ENCODE data around the gene POMC. TPM values are rescaled to one million over a fixed set of nuclear protein-coding genes. Genes with fewer than 3 reads are reported as not detected.
"Not testable (repeated sequence)": the region's sequence is repeated elsewhere in the genome, so short reads cannot be mapped to it uniquely, and the experiment has no call there.

POMC gene
- total RNA-seq, 2 experiments from 2014 or later: 6.1 to 6.4 TPM

DNA sequence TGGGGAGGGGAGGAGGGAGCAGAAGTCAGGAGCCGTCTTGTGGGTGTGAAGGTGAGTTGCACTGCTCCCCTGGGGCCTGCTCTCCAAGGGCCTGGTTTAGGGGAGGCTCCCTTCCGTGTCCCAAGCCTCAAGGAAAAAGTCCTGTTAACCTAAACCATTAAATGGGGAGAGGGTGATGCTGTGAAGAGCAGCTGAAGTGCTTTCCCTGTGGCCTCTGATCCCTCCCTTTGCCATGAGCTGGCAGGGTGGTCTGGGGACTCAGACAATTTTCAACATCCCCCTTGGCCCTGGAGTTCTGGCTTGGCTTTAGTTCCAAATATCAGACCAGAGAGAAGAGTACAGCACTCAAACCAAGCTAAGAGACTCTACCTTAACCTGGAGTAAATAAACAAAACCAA, 692 bp upstream of the POMC start:
- H3K36me3 Mint-ChIP-seq: no peaks in the 10 kb centered on the region
- POLR2A ChIA-PET: no interaction called here
- ATAC-seq (ENCODE audit: low read depth): no peak
- H3K4me1 Mint-ChIP-seq: peaks cover 22% of the 10 kb centered on the region
- peaks cover 63% of the 10 kb centered on the region for H3K27me3 Mint-ChIP-seq
- peak overlapping the region; percentile 61 for H3K4me3 Mint-ChIP-seq
- H3K27ac Mint-ChIP-seq: no peak overlapping the region
- no peaks in the 10 kb centered on the region for H3K9me3 Mint-ChIP-seq
- no peak for DNase-seq

DNA sequence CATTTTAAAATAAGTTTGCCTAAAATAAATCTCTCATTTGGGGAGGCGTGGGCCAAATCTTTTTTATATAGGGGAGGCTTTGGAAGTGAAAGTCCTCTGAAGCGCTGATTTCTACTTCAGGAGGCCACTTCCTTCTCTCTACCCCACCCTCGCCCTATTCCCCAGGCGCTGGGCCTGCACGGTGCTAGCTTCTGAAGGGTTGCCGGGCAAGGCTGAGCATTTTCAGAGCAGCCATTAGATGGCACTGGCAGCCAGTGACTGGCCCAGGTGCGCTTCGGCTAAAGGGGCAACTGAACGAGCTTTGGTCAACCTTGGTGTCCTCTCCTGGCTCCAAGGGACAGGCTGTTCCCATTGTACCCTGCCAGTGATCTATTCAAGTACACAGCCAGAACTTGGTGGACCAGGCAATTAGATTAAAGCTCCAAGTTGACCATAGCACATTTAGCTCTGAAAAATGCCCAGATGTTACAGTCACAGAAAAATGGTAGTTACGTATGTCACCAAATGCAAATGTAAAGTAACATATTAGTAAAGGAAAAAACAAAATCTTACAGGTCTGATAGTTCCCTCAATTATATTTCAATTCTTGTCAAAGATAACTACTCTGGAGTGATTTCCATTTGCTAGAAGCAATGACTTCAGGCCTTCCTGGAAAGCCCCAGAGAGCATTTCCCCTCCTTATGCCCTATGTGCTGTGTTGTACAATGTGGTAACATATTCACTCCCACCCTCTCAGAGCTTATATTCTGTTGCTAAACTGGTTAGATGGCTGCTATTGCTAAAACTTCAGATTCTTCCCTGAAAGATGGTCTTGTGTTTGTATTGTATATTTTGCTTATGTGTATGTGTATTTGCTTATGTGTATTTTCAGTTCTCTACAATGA, 2.1 kb downstream of the POMC start:
- Mint-ChIP-seq H3K9me3 (no peaks in the 10 kb centered on the region), H3K4me3 (peak overlapping the region; percentile 31), H3K27ac (peak overlapping the region; percentile 34), H3K27me3 (peaks cover 41% of the 10 kb centered on the region), H3K4me1 (peaks cover 20% of the 10 kb centered on the region), H3K36me3 (no peaks in the 10 kb centered on the region)
- POLR2A ChIA-PET: interaction anchor here (0.7 to 1.1 kb wide), 3 partner anchors 28 to 111 kb away, joined by 3 to 4 read pairs (median 3); no protein-coding TSS in a partner anchor
- DNase-seq (peak; percentile 59), ATAC-seq (ENCODE audit: low read depth) (peak; percentile 68)

DNA sequence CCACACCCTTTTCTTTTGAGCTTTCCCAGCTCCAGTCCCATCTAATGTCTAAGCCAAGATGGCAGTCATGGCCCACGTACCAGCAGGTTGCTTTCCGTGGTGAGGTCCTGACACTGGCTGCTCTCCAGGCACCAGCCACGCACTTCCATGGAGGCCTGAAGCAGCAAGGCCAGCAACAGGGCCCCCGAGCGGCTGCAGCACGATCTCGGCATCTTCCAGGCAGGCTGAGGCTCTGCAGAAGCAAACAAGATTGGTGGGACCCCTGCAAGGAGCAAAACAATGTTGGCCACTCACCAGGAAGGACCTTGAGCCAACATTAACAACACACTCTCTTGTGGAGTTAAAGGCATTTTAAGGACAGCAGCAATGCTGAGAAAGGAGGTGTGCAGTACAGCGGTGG, 3.8 kb downstream of the POMC start:
- Mint-ChIP-seq H3K27ac (no peak overlapping the region), H3K4me1 (peaks cover 28% of the 10 kb centered on the region), H3K36me3 (no peaks in the 10 kb centered on the region), H3K9me3 (no peaks in the 10 kb centered on the region), H3K27me3 (peaks cover 28% of the 10 kb centered on the region), H3K4me3 (no peak overlapping the region)
- POLR2A ChIA-PET: no interaction called here
- ATAC-seq (ENCODE audit: low read depth): no peak
- DNase-seq: no peak

DNA sequence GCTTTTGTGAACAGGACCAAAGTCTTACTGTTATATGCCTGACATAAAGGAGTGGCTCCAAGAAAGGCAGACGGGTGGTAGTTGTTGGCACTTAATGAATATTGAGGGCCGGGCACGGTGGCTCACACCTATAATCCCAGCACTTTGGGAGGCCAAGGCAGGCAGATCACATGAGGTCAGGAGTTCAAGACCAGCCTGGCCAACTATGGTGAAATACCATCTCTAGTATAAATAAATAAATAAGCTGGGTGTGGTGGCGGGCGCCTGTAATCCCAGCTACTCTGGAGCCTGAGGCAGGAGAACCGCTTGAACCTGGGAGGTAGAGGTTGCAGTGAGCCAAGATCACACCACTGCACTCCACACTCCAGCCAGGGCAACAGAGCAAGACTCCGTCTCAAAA, 6.3 kb downstream of the POMC start:
- H3K4me1 Mint-ChIP-seq: peaks cover 25% of the 10 kb centered on the region
- DNase-seq; H3K9me3 Mint-ChIP-seq; ATAC-seq (ENCODE audit: low read depth); H3K36me3 Mint-ChIP-seq; H3K27me3 Mint-ChIP-seq: not testable (repeated sequence)
- H3K4me3 Mint-ChIP-seq: peak overlapping the region; percentile 47
- POLR2A ChIA-PET: interaction anchor here (0.6 kb wide), 1 partner anchor 47 kb away, joined by 3 read pairs; no protein-coding TSS in a partner anchor
- H3K27ac Mint-ChIP-seq: peak overlapping the region; percentile 87

DNA sequence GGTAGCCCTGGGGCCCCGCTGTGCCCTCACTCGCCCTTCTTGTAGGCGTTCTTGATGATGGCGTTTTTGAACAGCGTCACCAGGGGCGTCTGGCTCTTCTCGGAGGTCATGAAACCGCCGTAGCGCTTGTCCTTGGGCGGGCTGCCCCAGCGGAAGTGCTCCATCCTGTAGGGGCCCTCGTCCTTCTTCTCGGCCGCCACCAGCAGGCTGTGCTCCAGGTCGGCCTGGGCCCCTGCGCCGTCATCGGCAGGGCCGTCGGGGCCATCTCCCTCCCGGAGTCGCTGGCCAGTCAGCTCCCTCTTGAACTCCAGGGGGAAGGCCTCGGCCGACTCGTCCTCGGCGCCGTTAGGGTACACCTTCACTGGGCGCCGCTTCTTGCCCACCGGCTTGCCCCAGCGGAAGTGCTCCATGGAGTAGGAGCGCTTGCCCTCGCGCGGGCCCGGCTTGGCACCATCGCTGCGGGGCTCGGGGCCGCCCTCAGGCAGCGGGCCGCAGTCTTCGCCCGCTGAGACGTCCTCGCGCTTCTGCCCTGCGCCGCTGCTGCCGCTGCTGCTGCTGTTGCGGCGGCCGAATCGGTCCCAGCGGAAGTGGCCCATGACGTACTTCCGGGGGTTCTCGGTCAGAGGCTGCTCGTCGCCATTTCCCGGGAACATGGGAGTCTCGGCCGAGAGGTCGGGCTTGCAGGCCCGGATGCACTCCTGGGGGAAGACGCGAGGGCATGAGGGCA, 7.2 kb downstream of the POMC start:
- Mint-ChIP-seq H3K9me3 (no peaks in the 10 kb centered on the region), H3K4me1 (peaks cover 20% of the 10 kb centered on the region), H3K27me3 (no peaks in the 10 kb centered on the region), H3K4me3 (peak overlapping the region; percentile 78), H3K27ac (peak overlapping the region; percentile 87), H3K36me3 (no peaks in the 10 kb centered on the region)
- ATAC-seq (ENCODE audit: low read depth) (peak; percentile 67), DNase-seq (peak; percentile 82)
- POLR2A ChIA-PET: no interaction called here

DNA sequence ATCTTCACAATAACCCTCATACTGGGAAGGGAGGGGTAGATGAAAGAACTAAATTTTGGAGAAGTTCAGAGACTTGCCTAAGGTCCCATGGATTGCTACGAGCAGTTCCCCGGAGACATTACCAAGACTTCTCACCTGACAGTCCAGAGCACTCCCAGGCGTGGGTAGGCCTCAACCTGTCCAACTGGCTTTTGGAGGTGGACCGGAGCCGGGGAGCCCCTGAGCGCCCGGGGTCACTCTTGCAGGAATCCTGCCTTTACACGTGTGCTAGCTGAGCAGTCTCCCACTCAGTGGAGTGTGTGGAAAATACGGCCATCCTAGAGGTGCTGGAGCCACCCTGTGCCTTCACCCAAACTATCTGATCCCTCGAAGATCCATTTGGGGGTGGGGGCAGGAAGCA, 8.0 kb downstream of the POMC start:
- POLR2A ChIA-PET: no interaction called here
- ATAC-seq (ENCODE audit: low read depth): no peak
- no peaks in the 10 kb centered on the region for H3K36me3 Mint-ChIP-seq
- H3K27ac Mint-ChIP-seq: peak overlapping the region; percentile 87
- H3K27me3 Mint-ChIP-seq: no peaks in the 10 kb centered on the region
- H3K4me1 Mint-ChIP-seq: peaks cover 11% of the 10 kb centered on the region
- no peaks in the 10 kb centered on the region for H3K9me3 Mint-ChIP-seq
- H3K4me3 Mint-ChIP-seq: peak overlapping the region; percentile 78
- no peak for DNase-seq

DNA sequence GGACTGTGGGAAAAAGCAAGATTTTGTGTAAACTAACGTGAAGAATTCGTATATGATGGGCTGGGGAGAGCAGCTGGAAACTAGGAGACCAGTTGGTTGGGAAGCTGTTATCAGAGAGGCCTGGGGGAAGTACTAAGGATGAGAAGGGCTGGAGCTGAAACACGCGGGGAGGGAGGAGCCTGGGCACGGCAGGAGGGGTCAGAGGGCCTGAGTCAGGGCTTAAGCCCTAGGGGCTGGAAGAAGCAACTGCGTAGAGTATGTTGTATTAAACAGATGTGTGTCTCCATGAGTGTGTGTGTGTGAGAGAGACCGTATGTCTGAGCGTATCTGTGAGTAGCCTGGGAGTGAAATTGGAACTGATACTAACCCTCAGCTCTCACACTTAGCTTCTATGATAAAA, 8.4 kb downstream of the POMC start:
- ATAC-seq (ENCODE audit: low read depth) (no peak), DNase-seq (no peak)
- Mint-ChIP-seq H3K9me3 (no peaks in the 10 kb centered on the region), H3K27ac (peak overlapping the region; percentile 78), H3K36me3 (no peaks in the 10 kb centered on the region), H3K4me3 (peak overlapping the region; percentile 78), H3K27me3 (no peaks in the 10 kb centered on the region), H3K4me1 (peaks cover 10% of the 10 kb centered on the region)
- POLR2A ChIA-PET: no interaction called here

DNA sequence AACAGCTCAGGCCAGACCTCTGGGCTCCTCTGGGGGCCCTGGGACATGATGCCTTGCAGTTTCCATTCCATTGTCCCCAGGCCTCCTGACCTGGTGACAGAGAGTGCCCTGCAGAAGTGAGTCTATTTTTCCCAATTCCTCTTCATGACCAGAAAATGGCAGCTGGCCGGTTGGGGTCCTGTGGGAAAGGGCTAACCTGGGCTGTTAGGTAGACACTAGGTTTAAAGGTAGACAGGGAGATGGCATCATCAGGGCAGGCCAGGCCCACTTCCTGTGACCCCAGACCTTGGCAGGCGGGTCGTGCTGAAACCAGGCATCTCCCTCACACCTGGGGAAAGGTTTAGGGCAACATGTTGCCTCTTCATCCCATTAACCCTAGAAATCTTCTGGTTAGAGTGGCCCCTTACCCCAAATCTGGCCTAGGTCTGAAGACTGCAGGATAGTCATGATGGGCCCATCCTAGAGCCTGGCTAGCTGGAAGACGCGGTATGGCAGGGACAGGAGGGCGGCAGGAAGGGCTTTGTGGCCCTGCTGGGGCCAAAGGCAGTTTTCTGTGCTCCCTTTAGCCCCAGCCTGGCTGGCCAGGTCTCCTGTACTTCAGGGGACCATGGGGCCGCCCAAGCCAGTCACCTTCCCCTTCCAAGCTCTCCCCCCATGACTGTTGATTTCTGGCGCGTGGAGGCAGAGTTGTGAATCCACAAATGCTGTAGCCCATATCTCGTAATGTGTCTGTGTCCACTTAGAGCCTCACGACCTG, 10.1 kb downstream of the POMC start:
- Mint-ChIP-seq H3K36me3 (no peaks in the 10 kb centered on the region), H3K27ac (no peak overlapping the region), H3K27me3 (no peaks in the 10 kb centered on the region), H3K4me1 (peaks cover 10% of the 10 kb centered on the region), H3K4me3 (no peak overlapping the region), H3K9me3 (no peaks in the 10 kb centered on the region)
- POLR2A ChIA-PET: no interaction called here
- ATAC-seq (ENCODE audit: low read depth) (no peak), DNase-seq (no peak)

DNA sequence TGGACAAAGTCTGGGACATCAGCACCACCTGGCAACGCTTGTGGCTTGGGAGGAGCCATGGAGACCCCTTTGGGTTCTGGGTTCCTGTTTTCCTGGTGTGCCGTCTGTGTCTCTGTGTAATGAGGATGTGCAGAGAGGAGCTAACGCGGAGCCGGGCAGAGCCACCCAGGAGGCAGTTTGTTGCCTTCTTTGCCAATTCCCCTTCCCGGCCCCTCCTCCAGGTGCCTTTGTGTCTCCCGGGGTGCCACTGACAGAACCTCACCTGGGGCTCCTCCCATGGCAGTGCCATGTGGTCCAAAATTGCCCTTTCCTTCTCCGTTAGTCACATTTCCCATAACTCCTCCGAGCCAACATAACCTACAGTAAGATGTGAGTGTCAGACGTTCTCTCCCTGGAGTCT, 13.0 kb downstream of the POMC start:
- H3K9me3 Mint-ChIP-seq: no peaks in the 10 kb centered on the region
- peaks cover 8% of the 10 kb centered on the region for H3K4me1 Mint-ChIP-seq
- no peaks in the 10 kb centered on the region for H3K27me3 Mint-ChIP-seq
- DNase-seq (no peak), ATAC-seq (ENCODE audit: low read depth) (no peak)
- no peak overlapping the region for H3K4me3 Mint-ChIP-seq
- H3K36me3 Mint-ChIP-seq: no peaks in the 10 kb centered on the region
- POLR2A ChIA-PET: no interaction called here
- no peak overlapping the region for H3K27ac Mint-ChIP-seq

DNA sequence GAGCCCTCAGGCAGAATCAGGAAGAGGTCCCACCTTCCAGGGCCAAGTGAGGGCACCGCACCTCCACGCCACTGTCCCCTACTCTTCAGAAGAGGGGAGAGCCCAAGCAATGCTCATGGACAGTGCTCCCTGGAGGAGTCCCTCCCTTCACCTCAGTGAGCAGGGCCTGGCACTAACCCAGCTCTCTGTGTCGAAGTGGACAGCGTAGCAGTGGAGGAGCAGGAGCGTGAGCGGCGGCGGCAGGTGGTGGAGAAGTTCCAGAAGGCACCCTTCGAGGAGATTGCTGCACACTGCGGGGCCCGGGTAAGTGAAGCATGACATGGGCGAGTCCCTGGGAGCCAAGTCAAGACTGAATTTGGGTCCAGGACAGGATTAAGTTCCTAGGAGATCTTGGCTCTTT, 16.7 kb downstream of the POMC start:
- Mint-ChIP-seq H3K9me3 (no peaks in the 10 kb centered on the region), H3K36me3 (no peaks in the 10 kb centered on the region), H3K27me3 (peaks cover 2% of the 10 kb centered on the region), H3K27ac (no peak overlapping the region), H3K4me1 (peaks cover 4% of the 10 kb centered on the region), H3K4me3 (no peak overlapping the region)
- POLR2A ChIA-PET: interaction anchor here (0.6 kb wide), 1 partner anchor 185 kb away, joined by 3 read pairs; no protein-coding TSS in a partner anchor
- no peak for ATAC-seq (ENCODE audit: low read depth)
- no peak for DNase-seq

DNA sequence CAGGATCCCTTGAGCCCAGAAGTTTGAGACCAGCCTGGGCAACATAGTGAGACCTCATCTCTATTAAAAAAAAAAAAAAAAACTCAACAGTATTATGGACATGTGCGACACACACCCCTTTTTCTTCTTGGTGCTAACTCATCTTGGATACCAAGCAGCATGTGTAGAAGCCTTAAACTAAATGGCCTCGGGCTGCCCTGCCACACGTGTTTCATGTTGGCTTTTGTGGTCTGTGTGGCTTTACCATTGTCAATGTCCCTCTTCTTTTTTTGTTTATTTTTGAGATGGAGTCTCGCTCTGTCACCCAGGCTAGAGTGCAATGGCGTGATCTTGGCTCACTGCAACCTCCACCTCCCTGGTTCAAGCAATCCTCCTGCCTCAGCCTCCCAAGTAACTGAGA, 17.4 kb downstream of the POMC start:
- DNase-seq; ATAC-seq (ENCODE audit: low read depth); H3K9me3 Mint-ChIP-seq; H3K27ac Mint-ChIP-seq; H3K4me3 Mint-ChIP-seq; POLR2A ChIA-PET; H3K36me3 Mint-ChIP-seq; H3K27me3 Mint-ChIP-seq; H3K4me1 Mint-ChIP-seq: not testable (repeated sequence)

DNA sequence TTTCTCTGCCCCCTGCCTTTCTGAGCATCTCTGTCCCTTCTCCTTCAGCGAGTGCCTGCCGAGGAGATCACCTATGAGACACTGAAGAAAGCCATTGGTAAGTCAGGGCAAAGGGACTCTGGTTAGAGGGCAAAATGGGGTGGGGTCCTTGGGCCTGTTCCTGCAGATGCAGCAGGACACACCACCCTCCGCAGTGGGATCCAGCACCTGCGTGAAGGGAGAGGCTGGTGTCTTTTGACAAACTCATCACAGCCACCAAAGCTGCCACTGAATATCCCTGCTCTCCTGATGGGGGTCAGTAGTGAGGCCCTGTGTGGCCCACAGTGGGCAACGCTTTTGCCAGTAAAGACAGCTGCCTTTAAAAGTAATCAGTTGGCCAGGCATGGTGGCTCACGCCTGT, 18.7 kb downstream of the POMC start:
- H3K4me1 Mint-ChIP-seq: peaks cover 11% of the 10 kb centered on the region
- H3K4me3 Mint-ChIP-seq: no peak overlapping the region
- peaks cover 2% of the 10 kb centered on the region for H3K27me3 Mint-ChIP-seq
- H3K9me3 Mint-ChIP-seq: no peaks in the 10 kb centered on the region
- H3K27ac Mint-ChIP-seq: no peak overlapping the region
- DNase-seq (no peak), ATAC-seq (ENCODE audit: low read depth) (no peak)
- POLR2A ChIA-PET: no interaction called here
- no peaks in the 10 kb centered on the region for H3K36me3 Mint-ChIP-seq

DNA sequence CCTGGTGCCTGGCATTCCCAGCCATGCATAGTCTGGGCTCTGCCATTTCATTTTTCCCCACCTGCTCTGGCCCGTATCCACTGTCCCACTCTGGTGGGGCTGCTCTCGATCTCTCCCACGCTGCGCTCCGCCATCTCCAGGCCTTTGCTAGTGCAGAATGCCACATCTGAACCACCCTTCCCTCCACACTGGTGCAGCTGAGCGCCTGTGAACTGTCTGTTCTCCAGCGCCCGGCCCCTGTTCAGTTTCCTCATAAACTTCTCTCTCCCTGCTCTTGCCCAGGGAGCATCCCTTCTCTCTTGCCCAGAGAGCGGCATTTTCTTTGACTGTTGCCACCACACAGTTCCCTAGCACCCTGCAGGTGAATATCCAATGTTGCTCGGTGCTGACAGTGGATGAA, 21.5 kb downstream of the POMC start:
- no peaks in the 10 kb centered on the region for H3K9me3 Mint-ChIP-seq
- DNase-seq: no peak
- H3K4me3 Mint-ChIP-seq: no peak overlapping the region
- POLR2A ChIA-PET: no interaction called here
- peaks cover 2% of the 10 kb centered on the region for H3K27me3 Mint-ChIP-seq
- H3K36me3 Mint-ChIP-seq: no peaks in the 10 kb centered on the region
- no peak overlapping the region for H3K27ac Mint-ChIP-seq
- peaks cover 11% of the 10 kb centered on the region for H3K4me1 Mint-ChIP-seq
- no peak for ATAC-seq (ENCODE audit: low read depth)

All from activated naive CD8-positive, alpha-beta T cell treated with anti-CD3 and anti-CD28 coated beads, Interleukin-2, amount 10 ng/mL, durations not matched to agents 7 days and 5 days (primary cell).